Measurements from ENCODE around the gene BSPRY. TPM values are rescaled to one million over a fixed set of nuclear protein-coding genes. Genes with fewer than 3 reads are reported as not detected.

The BSPRY gene
- total RNA-seq, 1 donor, result not detected

GRCh38 chr9:113319054-113319453 is 30.3 kb upstream of the BSPRY start:
- no peak for DNase-seq (ENCODE audit: low read depth)
- no peak overlapping the region for H3K4me3 ChIP-seq (ENCODE audit: low read depth, low read length)
- TF ChIP-seq CTCF (IDR thresholded peaks at IDR 0.05; ENCODE audit: insufficient read depth, low read length), result no peak

- no peak overlapping the region for H3K4me3 ChIP-seq (ENCODE audit: low read depth, low read length)
- TF ChIP-seq CTCF (IDR thresholded peaks at IDR 0.05; ENCODE audit: insufficient read depth, low read length), result no peak
These were observed 29.3 kb upstream of the BSPRY start for GRCh38 chr9:113320051-113320450.

GRCh38 chr9:113322671-113323070 is 26.7 kb upstream of the BSPRY start:
- no peak overlapping the region for H3K4me3 ChIP-seq (ENCODE audit: low read depth, low read length)
- no peak for TF ChIP-seq CTCF (IDR thresholded peaks at IDR 0.05; ENCODE audit: insufficient read depth, low read length)

More at GRCh38 chr9:113320051-113320450, 29.3 kb upstream of the BSPRY start:
- no peak for DNase-seq (ENCODE audit: low read depth)

GRCh38 chr9:113326230-113326629 is 23.1 kb upstream of the BSPRY start:
- DNase-seq (ENCODE audit: low read depth), result no peak
- no peak overlapping the region for H3K4me3 ChIP-seq (ENCODE audit: low read depth, low read length)
- TF ChIP-seq CTCF (IDR thresholded peaks at IDR 0.05; ENCODE audit: insufficient read depth, low read length), result no peak

More at GRCh38 chr9:113322671-113323070, 26.7 kb upstream of the BSPRY start:
- DNase-seq (ENCODE audit: low read depth), result no peak

- no peak overlapping the region for H3K4me3 ChIP-seq (ENCODE audit: low read depth, low read length)
- DNase-seq (ENCODE audit: low read depth), result no peak
- TF ChIP-seq CTCF (IDR thresholded peaks at IDR 0.05; ENCODE audit: insufficient read depth, low read length), result no peak
These were observed 21.1 kb upstream of the BSPRY start for GRCh38 chr9:113328045-113328782.

- TF ChIP-seq CTCF (IDR thresholded peaks at IDR 0.05; ENCODE audit: insufficient read depth, low read length), result no peak
- DNase-seq (ENCODE audit: low read depth), result no peak
These were observed 17.6 kb upstream of the BSPRY start for GRCh38 chr9:113331780-113332179.

GRCh38 chr9:113337714-113338113 is 11.6 kb upstream of the BSPRY start:
- DNase-seq (ENCODE audit: low read depth), result no peak
- no peak overlapping the region for H3K4me3 ChIP-seq (ENCODE audit: low read depth, low read length)
- no peak for TF ChIP-seq CTCF (IDR thresholded peaks at IDR 0.05; ENCODE audit: insufficient read depth, low read length)

More at GRCh38 chr9:113331780-113332179, 17.6 kb upstream of the BSPRY start:
- H3K4me3 ChIP-seq (ENCODE audit: low read depth, low read length), result no peak overlapping the region
